ENCODE data around the gene ING5.

- TF ChIP-seq CTCF (IDR thresholded peaks at IDR 0.05): no peak
- TF ChIP-seq POLR2AphosphoS5 (IDR thresholded peaks at IDR 0.05): no peak
- no peak for TF ChIP-seq EP300 (IDR thresholded peaks at IDR 0.05)
- no peak for TF ChIP-seq POLR2A (IDR thresholded peaks at IDR 0.05; ENCODE audit: low read depth)
Measured at GRCh38 chr2:241729868-241730267, 28.0 kb downstream of the ING5 start.
